Measurements from ENCODE around the gene UGT2B10.
"Not testable (repeated sequence)": the region's sequence is repeated elsewhere in the genome, so short reads cannot be mapped to it uniquely, and the experiment has no call there.

Gene UGT2B10

DNA sequence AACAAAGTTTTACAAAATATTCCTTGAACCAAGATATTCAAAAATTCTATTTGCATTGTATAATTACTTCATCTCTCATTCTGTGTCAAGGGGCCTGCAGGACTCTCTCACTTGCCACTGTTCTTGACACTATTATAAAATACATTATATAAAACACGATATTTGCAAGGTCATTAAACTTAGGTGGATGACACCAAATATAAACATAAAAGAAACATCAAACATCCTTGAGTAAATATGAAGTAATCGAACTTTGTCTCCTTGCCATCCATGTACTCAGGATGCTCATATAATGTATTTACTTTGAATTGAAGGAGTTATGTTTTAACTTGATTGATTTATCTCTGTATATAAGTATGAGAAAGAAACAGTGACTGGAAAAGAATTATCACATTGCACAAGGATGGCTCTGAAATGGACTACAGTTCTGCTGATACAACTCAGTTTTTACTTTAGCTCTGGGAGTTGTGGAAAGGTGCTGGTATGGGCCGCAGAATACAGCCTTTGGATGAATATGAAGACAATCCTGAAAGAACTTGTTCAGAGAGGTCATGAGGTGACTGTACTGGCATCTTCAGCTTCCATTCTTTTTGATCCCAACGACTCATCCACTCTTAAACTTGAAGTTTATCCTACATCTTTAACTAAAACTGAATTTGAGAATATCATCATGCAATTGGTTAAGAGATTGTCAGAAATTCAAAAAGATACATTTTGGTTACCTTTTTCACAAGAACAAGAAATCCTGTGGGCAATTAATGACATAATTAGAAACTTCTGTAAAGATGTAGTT lies at the start of gene UGT2B10:
TSS of gene UGT2B10 (plus strand) at position 378 of the 793 bp plus-strand sequence. CDS start at position 404, 26 bp downstream.
- not testable (repeated sequence) for H3K9ac ChIP-seq (ENCODE audit: low read length); H3K27ac ChIP-seq (ENCODE audit: low read depth, low read length); H3K79me2 ChIP-seq (ENCODE audit: insufficient read depth, low read length); H3K9me3 ChIP-seq (ENCODE audit: insufficient read depth, low read length); H3K4me3 ChIP-seq (ENCODE audit: insufficient read depth, low read length, poor library complexity, severe bottlenecking); H3K4me2 ChIP-seq (ENCODE audit: low read depth, low read length, poor library complexity, severe bottlenecking); H3K36me3 ChIP-seq (ENCODE audit: low read length); H3K9me2 ChIP-seq (replicated peaks; ENCODE audit: insufficient read depth, low read length); H4K20me1 ChIP-seq (ENCODE audit: low read depth, low read length); H2AFZ ChIP-seq (ENCODE audit: low read depth, low read length, severe bottlenecking); H3K27me3 ChIP-seq (ENCODE audit: low read length); H3F3A ChIP-seq (ENCODE audit: insufficient read depth)

DNA sequence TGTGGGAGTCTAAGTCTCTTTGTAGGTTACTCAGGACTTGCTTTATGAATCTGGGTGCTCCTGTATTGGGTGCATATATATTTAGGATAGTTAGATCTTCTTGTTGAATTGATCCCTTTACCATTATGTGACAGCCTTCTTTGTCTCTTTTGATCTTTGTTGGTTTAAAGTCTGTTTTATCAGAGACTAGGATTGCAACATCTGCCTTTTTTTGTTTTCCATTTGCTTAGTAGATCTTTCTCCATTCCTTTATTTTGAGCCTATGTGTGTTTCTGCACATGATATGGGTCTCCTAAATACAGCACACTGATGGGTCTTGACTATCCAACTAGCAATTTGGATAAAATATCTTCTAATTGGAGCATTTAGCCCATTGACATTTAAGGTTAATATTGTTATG lies 44.0 kb upstream of the UGT2B10 start:
- H3K9me3 ChIP-seq (ENCODE audit: insufficient read depth, low read length); H3K79me2 ChIP-seq (ENCODE audit: insufficient read depth, low read length); H3K4me2 ChIP-seq (ENCODE audit: low read depth, low read length, poor library complexity, severe bottlenecking); H3K4me3 ChIP-seq (ENCODE audit: insufficient read depth, low read length, poor library complexity, severe bottlenecking); H3K9ac ChIP-seq (ENCODE audit: low read length); H4K20me1 ChIP-seq (ENCODE audit: low read depth, low read length); H3K9me2 ChIP-seq (replicated peaks; ENCODE audit: insufficient read depth, low read length); H3K27me3 ChIP-seq (ENCODE audit: low read length); H3F3A ChIP-seq (ENCODE audit: insufficient read depth); H3K27ac ChIP-seq (ENCODE audit: low read depth, low read length); H3K36me3 ChIP-seq (ENCODE audit: low read length); H2AFZ ChIP-seq (ENCODE audit: low read depth, low read length, severe bottlenecking): not testable (repeated sequence)

DNA sequence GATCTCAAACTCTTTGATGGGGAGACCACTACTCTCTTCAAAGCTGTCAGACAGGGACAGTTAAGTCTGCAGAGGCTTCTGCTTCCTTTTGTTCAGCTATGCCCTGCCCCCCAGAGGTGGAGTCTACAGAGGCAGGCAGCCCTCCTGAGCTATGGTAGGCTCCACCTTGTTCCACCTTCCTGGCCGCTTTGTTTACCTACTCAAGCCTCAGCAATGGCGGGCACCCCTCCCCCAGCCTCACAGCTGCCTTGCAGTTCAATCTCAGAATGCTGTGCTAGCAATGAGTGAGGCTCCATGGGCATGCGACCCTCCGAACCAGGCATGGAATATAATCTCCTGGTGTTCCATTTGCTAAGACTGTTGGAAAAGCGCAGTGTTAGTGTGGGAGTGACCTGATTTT lies 42.1 kb upstream of the UGT2B10 start:
- H3K27ac ChIP-seq (ENCODE audit: low read depth, low read length): no peak overlapping the region
- H3K79me2 ChIP-seq (ENCODE audit: insufficient read depth, low read length): no peaks in the 10 kb centered on the region
- no peak overlapping the region for H3K4me3 ChIP-seq (ENCODE audit: insufficient read depth, low read length, poor library complexity, severe bottlenecking)
- H3K9ac ChIP-seq (ENCODE audit: low read length): no peak overlapping the region
- TF ChIP-seq, protein P1, sequence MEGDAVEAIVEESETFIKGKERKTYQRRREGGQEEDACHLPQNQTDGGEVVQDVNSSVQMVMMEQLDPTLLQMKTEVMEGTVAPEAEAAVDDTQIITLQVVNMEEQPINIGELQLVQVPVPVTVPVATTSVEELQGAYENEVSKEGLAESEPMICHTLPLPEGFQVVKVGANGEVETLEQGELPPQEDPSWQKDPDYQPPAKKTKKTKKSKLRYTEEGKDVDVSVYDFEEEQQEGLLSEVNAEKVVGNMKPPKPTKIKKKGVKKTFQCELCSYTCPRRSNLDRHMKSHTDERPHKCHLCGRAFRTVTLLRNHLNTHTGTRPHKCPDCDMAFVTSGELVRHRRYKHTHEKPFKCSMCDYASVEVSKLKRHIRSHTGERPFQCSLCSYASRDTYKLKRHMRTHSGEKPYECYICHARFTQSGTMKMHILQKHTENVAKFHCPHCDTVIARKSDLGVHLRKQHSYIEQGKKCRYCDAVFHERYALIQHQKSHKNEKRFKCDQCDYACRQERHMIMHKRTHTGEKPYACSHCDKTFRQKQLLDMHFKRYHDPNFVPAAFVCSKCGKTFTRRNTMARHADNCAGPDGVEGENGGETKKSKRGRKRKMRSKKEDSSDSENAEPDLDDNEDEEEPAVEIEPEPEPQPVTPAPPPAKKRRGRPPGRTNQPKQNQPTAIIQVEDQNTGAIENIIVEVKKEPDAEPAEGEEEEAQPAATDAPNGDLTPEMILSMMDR (IDR thresholded peaks at IDR 0.05; ENCODE audit: insufficient read depth, low read length, poor library complexity, severe bottlenecking): no peak
- TF ChIP-seq EZH2phosphoT487 (conservative IDR thresholded peaks at IDR 0.05; ENCODE audit: low read length): no peak
- H3K36me3 ChIP-seq (ENCODE audit: low read length): no peaks in the 10 kb centered on the region
- no peaks in the 10 kb centered on the region for H4K20me1 ChIP-seq (ENCODE audit: low read depth, low read length)
- no peak overlapping the region for H2AFZ ChIP-seq (ENCODE audit: low read depth, low read length, severe bottlenecking)
- H3F3A ChIP-seq (ENCODE audit: insufficient read depth): no peaks in the 10 kb centered on the region
- H3K9me3 ChIP-seq (ENCODE audit: insufficient read depth, low read length): no peaks in the 10 kb centered on the region
- H3K4me2 ChIP-seq (ENCODE audit: low read depth, low read length, poor library complexity, severe bottlenecking): no peak overlapping the region
- H3K9me2 ChIP-seq (replicated peaks; ENCODE audit: insufficient read depth, low read length): no peaks in the 10 kb centered on the region
- no peaks in the 10 kb centered on the region for H3K27me3 ChIP-seq (ENCODE audit: low read length)

DNA sequence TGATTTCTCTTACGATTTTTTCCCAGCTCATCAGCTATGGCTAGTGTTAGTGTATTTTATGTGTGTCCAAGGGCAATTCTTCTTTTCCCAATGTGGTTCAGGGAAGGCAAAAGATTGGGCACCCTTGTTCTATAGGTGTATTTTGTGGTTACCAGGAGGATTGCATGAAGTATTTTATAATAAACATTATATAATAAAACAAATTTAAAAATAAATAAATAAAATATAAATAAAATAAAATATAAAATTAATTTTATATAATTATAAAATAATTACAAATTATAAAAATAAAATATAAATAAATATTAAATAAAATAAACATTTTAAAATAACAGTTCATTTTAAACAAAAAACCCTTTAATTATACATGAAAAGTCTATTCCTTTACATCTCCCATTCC lies 35.6 kb upstream of the UGT2B10 start:
- no peaks in the 10 kb centered on the region for H3K9me3 ChIP-seq (ENCODE audit: insufficient read depth, low read length)
- TF ChIP-seq, protein P1 (IDR thresholded peaks at IDR 0.05; ENCODE audit: insufficient read depth, low read length, poor library complexity, severe bottlenecking): no peak
- no peak for TF ChIP-seq EZH2phosphoT487 (conservative IDR thresholded peaks at IDR 0.05; ENCODE audit: low read length)
- H3K27me3 ChIP-seq (ENCODE audit: low read length): no peaks in the 10 kb centered on the region
- no peaks in the 10 kb centered on the region for H3K79me2 ChIP-seq (ENCODE audit: insufficient read depth, low read length)
- H3K36me3 ChIP-seq (ENCODE audit: low read length): no peaks in the 10 kb centered on the region
- H2AFZ ChIP-seq (ENCODE audit: low read depth, low read length, severe bottlenecking): no peak overlapping the region
- H3K4me3 ChIP-seq (ENCODE audit: insufficient read depth, low read length, poor library complexity, severe bottlenecking): no peak overlapping the region
- no peak overlapping the region for H3K4me2 ChIP-seq (ENCODE audit: low read depth, low read length, poor library complexity, severe bottlenecking)
- H3K9me2 ChIP-seq (replicated peaks; ENCODE audit: insufficient read depth, low read length): no peaks in the 10 kb centered on the region
- H4K20me1 ChIP-seq (ENCODE audit: low read depth, low read length): no peaks in the 10 kb centered on the region
- H3K27ac ChIP-seq (ENCODE audit: low read depth, low read length): no peak overlapping the region
- no peaks in the 10 kb centered on the region for H3F3A ChIP-seq (ENCODE audit: insufficient read depth)
- no peak overlapping the region for H3K9ac ChIP-seq (ENCODE audit: low read length)
